Stimulated activated naive CD8-positive, alpha-beta T cell treated with anti-CD3 and anti-CD28 coated beads, Interleukin-15, amount 100 ng/mL, for 72 hours (primary cell): ENCODE results near the gene TMEM258.

Source experiments
- ATAC-seq: fragments of 150-1000 bp; cut with Tn5 transposase; 2 replicates; pipeline ENCODE4 v1.10.0; 2021; ENCODE audit warnings: mild to moderate bottlenecking, moderate library complexity
- DNase-seq, 2 donors: peaks; one replicate each; pipeline ENCODE4 v3.0.0; 2021 to 2022
- H3K27ac Mint-ChIP-seq, 2 donors: one replicate each; pipeline ENCODE4 v1.8.0; 2022; ENCODE audit warnings: mild to moderate bottlenecking in 2 of 2, mixed read lengths in 2 of 2, moderate library complexity in 2 of 2
- H3K27me3 Mint-ChIP-seq: one replicate; pipeline ENCODE4 v1.8.0; 2022; ENCODE audit warnings: mixed read lengths
- H3K4me1 Mint-ChIP-seq: one replicate; pipeline ENCODE4 v1.8.0; 2022; ENCODE audit warnings: mild to moderate bottlenecking, mixed read lengths
- H3K4me3 Mint-ChIP-seq, 2 donors: one replicate each; pipeline ENCODE4 v1.8.0; 2022; ENCODE audit warnings: mild to moderate bottlenecking in 2 of 2, mixed read lengths in 2 of 2, moderate library complexity in 1 of 2
- H3K9me3 Mint-ChIP-seq, 2 donors: one replicate each; pipeline ENCODE4 v1.8.0; 2022; ENCODE audit warnings: mixed read lengths in 2 of 2

The TMEM258 gene

DNA sequence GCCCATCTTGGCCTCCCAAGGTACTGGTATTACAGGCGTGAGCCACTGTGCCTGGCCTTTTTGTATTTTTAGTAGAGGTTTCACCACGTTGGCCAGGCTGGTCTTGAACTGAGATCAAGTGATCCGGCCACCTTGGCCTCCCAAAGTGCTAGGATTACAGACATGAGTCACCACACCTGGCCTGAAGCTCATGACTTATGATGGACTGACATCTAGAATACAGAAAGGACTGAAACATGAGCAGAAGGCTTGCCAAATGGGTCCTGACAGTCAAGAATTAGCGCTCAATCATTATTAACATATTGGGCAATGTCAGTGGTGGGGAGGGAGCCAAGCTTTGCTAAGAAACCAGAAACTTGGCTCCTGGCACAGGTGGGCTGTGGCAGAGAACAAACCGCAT, 19.4 kb upstream of the TMEM258 start:
- Mint-ChIP-seq H3K9me3 (no peaks in the 10 kb centered on the region), H3K27me3 (peaks cover 20% of the 10 kb centered on the region), H3K27ac (no peak overlapping the region), H3K4me1 (peaks cover 27% of the 10 kb centered on the region), H3K4me3 (no peak overlapping the region)
- no peak for ATAC-seq
- DNase-seq = no peak

DNA sequence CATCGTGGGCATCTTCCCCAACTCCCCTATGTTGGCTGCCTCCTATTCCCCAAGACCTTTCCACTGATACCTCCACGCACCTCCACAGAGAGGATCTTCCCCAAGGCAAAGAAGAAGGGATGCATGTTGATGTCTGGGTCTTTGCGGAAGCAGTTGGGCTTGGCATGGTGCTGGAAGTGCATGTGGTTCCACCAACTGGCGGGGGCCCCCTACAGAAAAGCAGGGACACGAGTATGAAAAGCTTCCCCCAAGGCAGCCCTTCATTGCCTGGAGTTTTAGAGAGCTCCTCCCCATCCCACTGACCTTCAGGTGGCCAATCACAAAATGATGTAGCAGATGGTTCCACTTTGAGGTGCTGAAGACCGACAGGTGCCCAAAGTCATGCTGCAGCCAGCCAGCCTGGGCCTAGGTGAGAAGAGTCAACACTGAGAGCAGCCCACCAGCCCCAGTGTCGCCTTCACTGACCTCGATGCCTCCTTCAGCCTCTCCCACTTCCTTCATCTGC, 18.3 kb upstream of the TMEM258 start:
- Mint-ChIP-seq H3K9me3 (no peaks in the 10 kb centered on the region), H3K4me1 (peaks cover 19% of the 10 kb centered on the region), H3K27ac (no peak overlapping the region), H3K27me3 (peaks cover 11% of the 10 kb centered on the region), H3K4me3 (no peak overlapping the region)
- DNase-seq (no peak), ATAC-seq (no peak)

GRCh38 chr11:61806785-61807184, 14.4 kb upstream of the TMEM258 start:
- Mint-ChIP-seq H3K4me1 (peaks cover 5% of the 10 kb centered on the region), H3K27ac (no peak overlapping the region), H3K4me3 (no peak overlapping the region), H3K27me3 (no peaks in the 10 kb centered on the region), H3K9me3 (no peaks in the 10 kb centered on the region)
- DNase-seq (no peak), ATAC-seq (no peak)

DNA sequence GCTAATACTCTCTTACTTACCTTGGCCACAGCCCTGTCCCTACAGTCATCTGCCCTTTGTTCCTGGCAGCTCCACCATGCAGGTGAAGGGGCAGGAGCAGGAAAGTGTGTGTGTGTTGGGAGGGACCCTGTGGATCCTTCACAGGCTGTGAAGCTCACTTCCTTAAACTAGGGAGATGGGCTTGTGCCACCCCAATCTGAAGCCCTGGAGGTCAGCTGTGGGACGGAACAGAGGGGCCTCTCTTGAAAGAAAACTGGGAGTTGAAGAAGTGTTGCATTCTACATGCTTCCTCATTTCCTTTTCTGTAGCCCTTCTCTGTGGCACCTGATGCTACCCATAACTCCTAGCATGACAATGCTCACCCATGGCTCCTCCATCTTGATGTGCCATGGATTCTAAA, 12.7 kb upstream of the TMEM258 start:
- DNase-seq (no peak), ATAC-seq (no peak)
- Mint-ChIP-seq H3K27ac (peak overlapping the region in 1 of 2 donors; percentile 30), H3K4me3 (no peak overlapping the region), H3K9me3 (no peaks in the 10 kb centered on the region), H3K4me1 (peaks cover 5% of the 10 kb centered on the region), H3K27me3 (no peaks in the 10 kb centered on the region)

- Mint-ChIP-seq H3K4me3 (no peak overlapping the region), H3K9me3 (no peaks in the 10 kb centered on the region), H3K27ac (peak overlapping the region in 1 of 2 donors; percentile 7), H3K4me1 (peaks cover 10% of the 10 kb centered on the region), H3K27me3 (no peaks in the 10 kb centered on the region)
- no peak for DNase-seq
- ATAC-seq = no peak
Measured at GRCh38 chr11:61803889-61804647, 11.7 kb upstream of the TMEM258 start.

DNA sequence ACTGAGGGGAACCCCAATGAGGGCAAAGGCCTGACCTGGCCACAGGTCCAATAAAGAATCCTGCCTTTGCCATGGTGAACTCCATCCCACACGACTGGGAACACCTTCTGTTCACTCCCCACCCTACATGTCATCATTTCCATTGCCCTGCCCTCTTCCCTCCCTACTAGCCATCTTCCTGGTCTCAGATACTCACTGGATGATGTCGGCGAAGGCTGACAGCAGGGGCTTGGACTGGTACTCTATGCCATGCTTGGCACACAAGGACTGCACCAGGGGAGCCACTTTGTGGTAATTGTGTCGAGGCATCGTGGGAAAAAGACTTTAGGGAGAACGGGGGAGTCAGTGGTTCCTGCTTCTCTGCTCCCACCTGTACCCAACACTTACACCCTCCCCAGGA, 10.2 kb upstream of the TMEM258 start:
- no peaks in the 10 kb centered on the region for H3K9me3 Mint-ChIP-seq
- no peak overlapping the region for H3K4me3 Mint-ChIP-seq
- no peak for DNase-seq

GRCh38 chr11:61800331-61801281, 8.2 kb upstream of the TMEM258 start:
- Mint-ChIP-seq H3K27me3 (no peaks in the 10 kb centered on the region), H3K9me3 (no peaks in the 10 kb centered on the region), H3K4me3 (no peak overlapping the region), H3K4me1 (peaks cover 37% of the 10 kb centered on the region), H3K27ac (no peak overlapping the region)
- no peak for ATAC-seq
- DNase-seq = no peak

More for the DNA sequence above, 10.2 kb upstream of the TMEM258 start:
- Mint-ChIP-seq H3K27me3 (no peaks in the 10 kb centered on the region), H3K4me1 (peaks cover 18% of the 10 kb centered on the region), H3K27ac (peak overlapping the region in 1 of 2 donors; percentile 35)
- ATAC-seq = no peak

- Mint-ChIP-seq H3K4me3 (no peak overlapping the region), H3K27me3 (no peaks in the 10 kb centered on the region), H3K9me3 (no peaks in the 10 kb centered on the region), H3K4me1 (peaks cover 44% of the 10 kb centered on the region), H3K27ac (no peak overlapping the region)
- DNase-seq = no peak
- ATAC-seq = no peak
Measured at GRCh38 chr11:61799665-61800284, 7.4 kb upstream of the TMEM258 start.

DNA sequence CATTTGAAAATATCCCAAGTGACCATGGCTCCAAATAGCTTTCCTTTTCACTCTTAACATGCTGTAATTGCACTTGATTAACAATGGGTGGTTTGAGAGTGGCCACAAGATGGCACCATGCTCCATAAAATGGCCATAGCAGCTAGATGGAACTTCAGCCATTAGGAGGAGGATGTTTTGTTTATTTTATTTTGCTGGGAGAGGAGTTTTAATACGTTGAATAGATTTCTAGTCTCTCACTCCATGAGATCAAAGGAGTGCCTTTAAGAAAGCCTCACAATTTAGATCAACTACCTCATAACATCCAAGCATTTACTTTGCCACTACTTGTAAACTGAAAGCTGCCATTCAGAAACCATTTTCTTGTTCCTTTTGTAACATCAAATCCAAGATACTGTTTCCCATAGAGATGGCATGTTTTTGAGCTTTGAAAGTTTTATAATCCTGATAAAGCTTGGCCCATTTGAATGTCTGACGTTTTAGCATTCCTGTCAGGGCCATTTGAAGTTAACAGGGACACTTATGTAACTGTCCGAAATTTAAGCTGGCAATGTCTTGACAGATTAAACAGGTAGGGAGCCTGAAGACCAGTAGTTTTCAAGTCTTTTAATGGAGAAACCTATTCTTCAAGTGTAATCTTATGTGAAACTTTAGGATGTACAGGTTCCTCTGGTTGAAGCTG, 5.0 kb upstream of the TMEM258 start:
- H3K9me3 Mint-ChIP-seq = no peaks in the 10 kb centered on the region
- DNase-seq (peak; percentile 58 to 60), ATAC-seq (no peak)
- H3K4me1 Mint-ChIP-seq = peaks cover 58% of the 10 kb centered on the region
- H3K27ac Mint-ChIP-seq = no peak overlapping the region
- no peaks in the 10 kb centered on the region for H3K27me3 Mint-ChIP-seq
- H3K4me3 Mint-ChIP-seq = no peak overlapping the region

DNA sequence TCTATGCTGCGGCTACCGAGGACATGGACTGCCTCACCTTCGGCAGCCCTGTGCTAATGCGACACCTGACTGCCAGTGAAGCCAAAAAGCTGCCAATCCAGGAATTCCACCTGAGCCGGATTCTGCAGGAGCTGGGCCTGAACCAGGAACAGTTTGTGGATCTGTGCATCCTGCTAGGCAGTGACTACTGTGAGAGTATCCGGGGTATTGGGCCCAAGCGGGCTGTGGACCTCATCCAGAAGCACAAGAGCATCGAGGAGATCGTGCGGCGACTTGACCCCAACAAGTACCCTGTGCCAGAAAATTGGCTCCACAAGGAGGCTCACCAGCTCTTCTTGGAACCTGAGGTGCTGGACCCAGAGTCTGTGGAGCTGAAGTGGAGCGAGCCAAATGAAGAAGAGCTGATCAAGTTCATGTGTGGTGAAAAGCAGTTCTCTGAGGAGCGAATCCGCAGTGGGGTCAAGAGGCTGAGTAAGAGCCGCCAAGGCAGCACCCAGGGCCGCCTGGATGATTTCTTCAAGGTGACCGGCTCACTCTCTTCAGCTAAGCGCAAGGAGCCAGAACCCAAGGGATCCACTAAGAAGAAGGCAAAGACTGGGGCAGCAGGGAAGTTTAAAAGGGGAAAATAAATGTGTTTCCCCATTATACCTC, 3.6 kb upstream of the TMEM258 start:
- DNase-seq = no peak
- H3K27me3 Mint-ChIP-seq = no peaks in the 10 kb centered on the region
- no peak overlapping the region for H3K4me3 Mint-ChIP-seq
- no peaks in the 10 kb centered on the region for H3K9me3 Mint-ChIP-seq
- no peak for ATAC-seq
- no peak overlapping the region for H3K27ac Mint-ChIP-seq
- peaks cover 66% of the 10 kb centered on the region for H3K4me1 Mint-ChIP-seq

DNA sequence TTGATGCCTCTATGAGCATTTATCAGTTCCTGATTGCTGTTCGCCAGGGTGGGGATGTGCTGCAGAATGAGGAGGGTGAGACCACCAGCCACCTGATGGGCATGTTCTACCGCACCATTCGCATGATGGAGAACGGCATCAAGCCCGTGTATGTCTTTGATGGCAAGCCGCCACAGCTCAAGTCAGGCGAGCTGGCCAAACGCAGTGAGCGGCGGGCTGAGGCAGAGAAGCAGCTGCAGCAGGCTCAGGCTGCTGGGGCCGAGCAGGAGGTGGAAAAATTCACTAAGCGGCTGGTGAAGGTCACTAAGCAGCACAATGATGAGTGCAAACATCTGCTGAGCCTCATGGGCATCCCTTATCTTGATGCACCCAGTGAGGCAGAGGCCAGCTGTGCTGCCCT, 3.1 kb upstream of the TMEM258 start:
- no peak for ATAC-seq
- Mint-ChIP-seq H3K9me3 (no peaks in the 10 kb centered on the region), H3K4me3 (no peak overlapping the region), H3K27ac (no peak overlapping the region), H3K27me3 (no peaks in the 10 kb centered on the region), H3K4me1 (peaks cover 66% of the 10 kb centered on the region)
- DNase-seq = no peak

- no peaks in the 10 kb centered on the region for H3K9me3 Mint-ChIP-seq
- H3K27me3 Mint-ChIP-seq = no peaks in the 10 kb centered on the region
- ATAC-seq (no peak), DNase-seq (no peak)
- peaks cover 75% of the 10 kb centered on the region for H3K4me1 Mint-ChIP-seq
- peak overlapping the region; percentile 89 to 92 for H3K4me3 Mint-ChIP-seq
- H3K27ac Mint-ChIP-seq = no peak overlapping the region
Measured at GRCh38 chr11:61794579-61794978, 2.2 kb upstream of the TMEM258 start.

GRCh38 chr11:61793829-61794204, 1.4 kb upstream of the TMEM258 start:
- DNase-seq = no peak
- Mint-ChIP-seq H3K4me1 (peaks cover 75% of the 10 kb centered on the region), H3K9me3 (no peaks in the 10 kb centered on the region), H3K27me3 (no peaks in the 10 kb centered on the region), H3K4me3 (peak overlapping the region; percentile 89 to 92), H3K27ac (peak overlapping the region; percentile 27 to 92)
- ATAC-seq = no peak

DNA sequence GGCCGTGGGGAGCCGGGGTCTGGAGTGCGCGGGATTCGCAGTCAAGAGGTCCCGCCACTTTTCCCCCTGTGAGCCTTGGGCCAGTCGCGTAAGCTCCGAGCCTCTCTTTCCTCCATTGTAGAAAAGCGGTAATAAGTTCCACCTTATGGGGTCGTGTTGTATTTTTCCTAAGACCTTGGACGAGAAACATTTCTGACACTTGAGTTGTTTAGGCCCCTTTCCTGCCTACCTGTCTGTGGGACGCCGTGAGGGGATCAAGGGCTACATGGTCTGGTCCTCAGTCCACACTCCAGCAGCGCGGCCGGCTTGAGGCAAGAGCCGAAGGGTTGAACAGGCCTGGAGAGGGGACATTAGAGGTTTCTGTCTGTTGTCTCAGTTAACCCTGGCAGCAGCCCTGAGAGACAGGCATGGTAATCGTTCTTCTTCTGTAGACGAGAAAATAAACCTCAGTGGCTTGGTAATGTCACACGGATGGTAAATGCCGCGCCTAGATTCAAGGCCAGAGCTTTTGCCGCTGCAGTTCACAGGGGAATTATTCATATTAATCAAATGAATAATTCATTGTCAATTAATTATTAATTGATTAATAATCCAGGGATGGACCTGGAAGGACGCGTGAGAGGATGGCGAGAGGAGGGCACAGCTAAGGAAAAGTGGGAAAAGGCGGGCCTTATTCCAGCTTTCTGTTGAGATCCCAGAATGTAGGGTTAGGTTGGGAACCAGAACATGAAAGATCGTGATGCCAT, 857 bp upstream of the TMEM258 start:
- H3K9me3 Mint-ChIP-seq = no peaks in the 10 kb centered on the region
- H3K4me3 Mint-ChIP-seq = peak overlapping the region; percentile 89 to 92
- H3K27me3 Mint-ChIP-seq = no peaks in the 10 kb centered on the region
- H3K27ac Mint-ChIP-seq = peak overlapping the region; percentile 98 to 100
- ATAC-seq = peak; percentile 44
- DNase-seq = no peak
- peaks cover 75% of the 10 kb centered on the region for H3K4me1 Mint-ChIP-seq
